Testis (tissue), 3 donors: ENCODE measurements around the gene TTC7B. TPM values are rescaled to one million over a fixed set of nuclear protein-coding genes. Genes with fewer than 3 reads are reported as not detected.

Experiments used
- DNase-seq: peaks from one replicate; pipeline ENCODE4 v3.0.0-alpha.2; 2019
- H3K27ac ChIP-seq, 2 donors: fragments of 200-600 bp; sonication (generic); one replicate each; pipeline ENCODE4 v1.5.1; 2019
- H3K27me3 ChIP-seq: fragments of 200-600 bp; sonication (generic); one replicate; pipeline ENCODE4 v1.5.1; 2019
- H3K36me3 ChIP-seq: fragments of 200-600 bp; sonication (generic); one replicate; pipeline ENCODE4 v1.5.1; 2017; ENCODE audit warnings: low read depth; ENCODE audit errors: missing control alignments
- H3K4me1 ChIP-seq: fragments of 200-600 bp; sonication (generic); one replicate; pipeline ENCODE4 v1.5.1; 2019
- H3K4me3 ChIP-seq, 2 donors: fragments of 200-600 bp; sonication (generic); one replicate each; pipeline ENCODE4 v1.5.1; 2017 to 2019
- H3K9me3 ChIP-seq: fragments of 200-600 bp; sonication (generic); one replicate; pipeline ENCODE4 v1.5.1; 2017
- POLR2A ChIP-seq: fragments of 450-650 bp; IDR thresholded peaks from one replicate; pipeline ENCODE4 v1.6.1; 2017; ENCODE audit warnings: antibody characterized with exemption, mild to moderate bottlenecking, moderate library complexity
- WGBS, 2 donors: methylation state at CpG; one replicate each; pipeline ENCODE4 v1.1.5; 2018; 5-methylcytosine and 5-hydroxymethylcytosine counted together
- intact Hi-C: fragments of 100-400 bp; cut with DNase I; formaldehyde crosslinking; loops from one replicate; pipeline ENCODE4 v1.15.1; 2023; ENCODE audit warnings: low total_unique reads
- polyA plus RNA-seq: library from polyadenylated mRNA; stranded (reverse); fragments of 350-450 nt; fragmentation: Illumina TruSeq; extraction: RNeasy Lipid Tissue Mini Kit (QIAGEN cat#74804); gene quantifications from one replicate; pipeline ENCODE4 v1.2.3, GENCODE V29; 2014; ENCODE audit warnings: low read depth, low replicate concordance; ENCODE audit not compliant: insufficient read depth
- total RNA-seq, 2 donors: library from RNA; depleted of rRNA; stranded (reverse); fragments of >200 nt; gene quantifications; one replicate each; pipeline ENCODE4 v1.2.3, GENCODE V29; 2016
- TF ChIP-seq, protein P1 (sequence below), 3 experiments: fragments of 450-650 bp in 2 of 3; fragments of 200-600 bp in 1 of 3; sonication (generic) in 1 of 3; IDR thresholded peaks; one replicate each; pipeline ENCODE4 v1.5.1; 2016 to 2019; ENCODE audit warnings: antibody characterized with exemption in 3 of 3, mild to moderate bottlenecking in 2 of 3, moderate library complexity in 1 of 3

Gene TTC7B
- total and polyA plus RNA-seq, 3 donors from 2014 or later = 11.3 to 17.0 (median 12.1) TPM

DNA sequence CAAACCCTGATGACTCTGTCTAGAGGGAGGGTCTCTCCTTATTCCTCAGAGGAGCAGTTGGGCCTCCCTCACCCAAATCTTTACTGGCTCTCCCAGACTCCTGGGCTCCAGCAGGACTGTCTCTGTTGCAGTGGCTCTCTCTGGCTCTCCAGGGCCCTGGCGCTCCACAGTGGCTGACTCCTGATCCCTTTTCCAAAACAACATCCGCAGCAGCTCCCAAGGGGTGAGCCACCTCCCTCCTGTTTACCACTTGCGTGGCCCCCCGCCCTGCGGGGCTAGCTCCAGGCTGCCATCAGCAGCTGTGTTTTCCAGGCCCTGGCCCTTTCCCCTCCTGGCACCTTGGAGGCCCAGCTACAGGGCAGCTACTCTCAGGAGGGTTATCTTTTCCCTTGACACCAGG, 295.9 kb downstream of the TTC7B start:
- TF ChIP-seq POLR2A = no peak
- TF ChIP-seq, protein P1, sequence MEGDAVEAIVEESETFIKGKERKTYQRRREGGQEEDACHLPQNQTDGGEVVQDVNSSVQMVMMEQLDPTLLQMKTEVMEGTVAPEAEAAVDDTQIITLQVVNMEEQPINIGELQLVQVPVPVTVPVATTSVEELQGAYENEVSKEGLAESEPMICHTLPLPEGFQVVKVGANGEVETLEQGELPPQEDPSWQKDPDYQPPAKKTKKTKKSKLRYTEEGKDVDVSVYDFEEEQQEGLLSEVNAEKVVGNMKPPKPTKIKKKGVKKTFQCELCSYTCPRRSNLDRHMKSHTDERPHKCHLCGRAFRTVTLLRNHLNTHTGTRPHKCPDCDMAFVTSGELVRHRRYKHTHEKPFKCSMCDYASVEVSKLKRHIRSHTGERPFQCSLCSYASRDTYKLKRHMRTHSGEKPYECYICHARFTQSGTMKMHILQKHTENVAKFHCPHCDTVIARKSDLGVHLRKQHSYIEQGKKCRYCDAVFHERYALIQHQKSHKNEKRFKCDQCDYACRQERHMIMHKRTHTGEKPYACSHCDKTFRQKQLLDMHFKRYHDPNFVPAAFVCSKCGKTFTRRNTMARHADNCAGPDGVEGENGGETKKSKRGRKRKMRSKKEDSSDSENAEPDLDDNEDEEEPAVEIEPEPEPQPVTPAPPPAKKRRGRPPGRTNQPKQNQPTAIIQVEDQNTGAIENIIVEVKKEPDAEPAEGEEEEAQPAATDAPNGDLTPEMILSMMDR (IDR thresholded peaks at IDR 0.05) = no peak
- WGBS, 2 donors = 65 to 77% methylated on average over 5 of the region's 5 CpGs
- peak overlapping the region; percentile 75 to 88 for H3K27ac ChIP-seq
- DNase-seq = no peak
- no peaks in the 10 kb centered on the region for H3K27me3 ChIP-seq
- H3K9me3 ChIP-seq = no peaks in the 10 kb centered on the region
- intact Hi-C loops = no loop called here
- H3K4me3 ChIP-seq = no peak overlapping the region
- H3K4me1 ChIP-seq = peaks cover 50% of the 10 kb centered on the region
- H3K36me3 ChIP-seq = no peaks in the 10 kb centered on the region

- intact Hi-C loops = no loop called here
- Histone ChIP-seq H3K9me3 (no peaks in the 10 kb centered on the region), H3K27me3 (no peaks in the 10 kb centered on the region), H3K4me1 (peaks cover 50% of the 10 kb centered on the region), H3K4me3 (no peak overlapping the region), H3K36me3 (no peaks in the 10 kb centered on the region), H3K27ac (no peak overlapping the region)
- WGBS, 2 donors = 89 to 95% methylated on average over 10 of the region's 10 CpGs
- no peak for DNase-seq
- TF ChIP-seq, protein P1 (IDR thresholded peaks at IDR 0.05) = no peak
- no peak for TF ChIP-seq POLR2A
Measured at GRCh38 chr14:90519262-90519920, 296.8 kb downstream of the TTC7B start.

- Histone ChIP-seq H3K4me1 (peaks cover 50% of the 10 kb centered on the region), H3K36me3 (no peaks in the 10 kb centered on the region), H3K27ac (no peak overlapping the region), H3K4me3 (no peak overlapping the region), H3K27me3 (no peaks in the 10 kb centered on the region), H3K9me3 (no peaks in the 10 kb centered on the region)
- TF ChIP-seq, protein P1 (IDR thresholded peaks at IDR 0.05) = peak; percentile 42 to 60 (median 50)
- no peak for TF ChIP-seq POLR2A
- intact Hi-C loops = no loop called here
- DNase-seq = peak; percentile 56
- WGBS, 2 donors = 75 to 88% methylated on average over 2 to 5 of the region's 5 CpGs
Measured at GRCh38 chr14:90518941-90519256, 297.3 kb downstream of the TTC7B start.

- Histone ChIP-seq H3K27ac (no peak overlapping the region), H3K9me3 (no peaks in the 10 kb centered on the region), H3K36me3 (no peaks in the 10 kb centered on the region), H3K27me3 (no peaks in the 10 kb centered on the region), H3K4me3 (no peak overlapping the region), H3K4me1 (peaks cover 51% of the 10 kb centered on the region)
- intact Hi-C loops = no loop called here
- peak; percentile 61 for DNase-seq
- 42 to 61% methylated on average over 7 to 25 of the region's 25 CpGs for WGBS, 2 donors
- no peak for TF ChIP-seq POLR2A
- TF ChIP-seq, protein P1 (IDR thresholded peaks at IDR 0.05) = no peak
Measured at GRCh38 chr14:90518069-90518940, 297.9 kb downstream of the TTC7B start.
